PFSK-1 (cell line): ENCODE measurements around the gene HHLA2.

Source experiments
- FOXP2 ChIP-seq: optimal IDR thresholded peaks from 2 replicates; pipeline ENCODE3; 2011; ENCODE audit warnings: borderline replicate concordance, control low read depth, inconsistent platforms; ENCODE audit not compliant: insufficient read depth; ENCODE audit errors: extremely low read length, extremely low read depth
- POLR2AphosphoS5 ChIP-seq: IDR thresholded peaks from 2 replicates; pipeline ENCODE4 v1.6.1; 2012; ENCODE audit warnings: low read depth, mild to moderate bottlenecking, control low read depth, low read length, moderate library complexity
- SIN3A ChIP-seq: IDR thresholded peaks from 2 replicates; pipeline ENCODE4 v1.6.1; 2012; ENCODE audit warnings: mild to moderate bottlenecking, low read length, moderate library complexity, borderline replicate concordance; ENCODE audit not compliant: insufficient read depth
- TAF1 ChIP-seq: IDR thresholded peaks from 2 replicates; pipeline ENCODE4 v1.6.1; 2012; ENCODE audit warnings: low read length, control low read depth, borderline replicate concordance; ENCODE audit not compliant: insufficient read depth
- TF ChIP-seq, protein P1 (sequence below), 2 experiments: IDR thresholded peaks; 2 replicates each; pipeline versions ENCODE4 v1.6.1 to v1.8.0; 2011 to 2012; ENCODE audit warnings: low read depth in 2 of 2, low read length in 2 of 2, control low read depth in 1 of 2, inconsistent platforms in 1 of 2, mild to moderate bottlenecking in 1 of 2, moderate library complexity in 1 of 2; ENCODE audit not compliant: insufficient read depth in 1 of 2

HHLA2 gene

DNA sequence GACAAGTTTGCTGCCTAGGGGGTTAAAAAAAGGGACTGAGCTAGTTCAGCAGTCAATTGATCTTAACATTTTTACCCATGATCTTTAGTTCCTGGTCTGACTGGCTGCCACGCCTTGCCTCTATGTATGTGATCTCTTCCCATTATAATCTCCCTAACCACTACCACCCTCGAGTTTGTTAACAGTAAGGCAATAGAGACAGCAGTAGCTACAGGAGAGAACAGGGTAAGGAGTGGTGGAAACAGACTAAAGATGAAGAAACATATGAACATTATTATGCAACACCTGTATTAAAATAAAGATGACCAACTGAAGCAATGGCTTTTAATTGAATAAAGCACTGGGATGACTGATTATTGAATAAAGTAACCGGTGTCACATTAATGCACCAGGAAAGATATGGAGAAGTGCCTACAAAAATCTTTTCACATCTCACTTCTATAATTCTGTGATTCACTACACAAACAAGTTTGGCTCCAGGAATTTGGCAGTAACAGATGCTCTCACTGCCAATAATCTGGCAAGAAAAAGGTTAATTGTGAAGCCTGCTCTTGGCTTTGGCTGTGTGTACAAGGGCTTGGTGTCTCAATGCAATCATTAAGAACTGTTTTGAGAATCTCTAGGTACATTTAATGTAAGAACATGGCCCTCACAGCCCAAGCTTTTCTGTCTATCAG is 95.7 kb downstream of the HHLA2 start:
- TF ChIP-seq, protein P1, sequence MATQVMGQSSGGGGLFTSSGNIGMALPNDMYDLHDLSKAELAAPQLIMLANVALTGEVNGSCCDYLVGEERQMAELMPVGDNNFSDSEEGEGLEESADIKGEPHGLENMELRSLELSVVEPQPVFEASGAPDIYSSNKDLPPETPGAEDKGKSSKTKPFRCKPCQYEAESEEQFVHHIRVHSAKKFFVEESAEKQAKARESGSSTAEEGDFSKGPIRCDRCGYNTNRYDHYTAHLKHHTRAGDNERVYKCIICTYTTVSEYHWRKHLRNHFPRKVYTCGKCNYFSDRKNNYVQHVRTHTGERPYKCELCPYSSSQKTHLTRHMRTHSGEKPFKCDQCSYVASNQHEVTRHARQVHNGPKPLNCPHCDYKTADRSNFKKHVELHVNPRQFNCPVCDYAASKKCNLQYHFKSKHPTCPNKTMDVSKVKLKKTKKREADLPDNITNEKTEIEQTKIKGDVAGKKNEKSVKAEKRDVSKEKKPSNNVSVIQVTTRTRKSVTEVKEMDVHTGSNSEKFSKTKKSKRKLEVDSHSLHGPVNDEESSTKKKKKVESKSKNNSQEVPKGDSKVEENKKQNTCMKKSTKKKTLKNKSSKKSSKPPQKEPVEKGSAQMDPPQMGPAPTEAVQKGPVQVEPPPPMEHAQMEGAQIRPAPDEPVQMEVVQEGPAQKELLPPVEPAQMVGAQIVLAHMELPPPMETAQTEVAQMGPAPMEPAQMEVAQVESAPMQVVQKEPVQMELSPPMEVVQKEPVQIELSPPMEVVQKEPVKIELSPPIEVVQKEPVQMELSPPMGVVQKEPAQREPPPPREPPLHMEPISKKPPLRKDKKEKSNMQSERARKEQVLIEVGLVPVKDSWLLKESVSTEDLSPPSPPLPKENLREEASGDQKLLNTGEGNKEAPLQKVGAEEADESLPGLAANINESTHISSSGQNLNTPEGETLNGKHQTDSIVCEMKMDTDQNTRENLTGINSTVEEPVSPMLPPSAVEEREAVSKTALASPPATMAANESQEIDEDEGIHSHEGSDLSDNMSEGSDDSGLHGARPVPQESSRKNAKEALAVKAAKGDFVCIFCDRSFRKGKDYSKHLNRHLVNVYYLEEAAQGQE (IDR thresholded peaks at IDR 0.05; ENCODE audit: insufficient read depth in 1 of 2, low read depth in 2 of 2, low read length in 2 of 2), result no peak
- TF ChIP-seq SIN3A (no peak), FOXP2 (no peak), TAF1 (no peak), POLR2AphosphoS5 (no peak)

DNA sequence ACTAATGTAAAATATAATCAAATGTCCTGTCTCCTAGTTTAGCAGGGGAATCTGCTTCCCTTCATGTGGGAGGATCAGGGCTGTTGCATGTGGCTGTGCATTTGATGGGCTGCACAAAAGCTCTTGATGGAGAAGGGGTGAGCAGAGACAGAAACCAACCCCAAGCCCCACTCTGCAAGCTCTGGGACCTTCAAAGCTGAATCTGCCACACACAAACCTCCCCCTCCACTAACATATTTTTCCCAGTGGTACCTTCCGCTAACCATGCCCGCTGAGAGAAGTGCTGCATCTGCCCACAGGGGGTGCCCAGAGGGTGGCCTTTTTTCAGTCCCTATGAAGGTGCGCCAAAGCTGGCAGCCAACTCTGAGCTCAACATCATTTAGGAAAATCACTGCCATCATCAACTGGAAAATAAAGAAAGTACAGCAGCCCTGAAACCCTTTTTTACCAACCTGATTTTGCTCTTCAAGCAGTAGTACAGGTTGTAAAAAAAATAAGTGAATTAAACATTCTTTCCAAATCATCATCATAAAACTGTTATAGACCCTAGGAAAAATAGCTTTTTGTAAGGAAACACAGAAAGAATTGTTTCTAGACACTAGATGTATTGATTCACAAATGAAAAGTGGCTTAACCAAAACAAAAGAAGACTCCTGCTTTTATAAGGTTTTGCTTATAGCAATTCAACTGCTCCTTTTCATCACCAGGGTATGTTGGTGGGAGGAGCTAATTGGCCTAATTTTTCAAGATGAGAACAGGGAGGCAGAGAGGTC is 97.0 kb downstream of the HHLA2 start:
- TF ChIP-seq FOXP2 (no peak), POLR2AphosphoS5 (no peak), TAF1 (no peak), SIN3A (no peak)
- TF ChIP-seq, protein P1 (IDR thresholded peaks at IDR 0.05; ENCODE audit: insufficient read depth in 1 of 2, low read depth in 2 of 2, low read length in 2 of 2), result no peak

DNA sequence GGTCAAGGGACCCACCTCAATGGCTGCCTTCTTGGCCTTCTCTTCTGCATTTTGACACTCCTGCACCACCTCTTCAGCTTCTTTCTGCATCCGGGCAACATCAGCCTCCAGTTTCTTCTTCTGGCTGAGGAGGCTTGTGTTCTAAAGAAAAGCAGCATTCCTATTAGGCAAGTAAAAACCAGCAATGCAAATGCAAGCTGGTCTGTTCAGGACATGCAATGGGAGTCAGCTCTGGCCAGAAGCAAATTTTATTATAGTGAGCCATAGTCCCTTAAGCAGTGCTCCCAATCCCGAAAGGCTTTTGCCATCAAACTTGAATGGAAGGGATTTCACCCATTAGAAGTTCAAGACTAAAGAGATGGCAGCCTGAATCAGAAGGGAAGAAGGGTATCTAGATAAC is 97.7 kb downstream of the HHLA2 start:
- TF ChIP-seq SIN3A, result no peak
- TF ChIP-seq, protein P1 (IDR thresholded peaks at IDR 0.05; ENCODE audit: insufficient read depth in 1 of 2, low read depth in 2 of 2, low read length in 2 of 2), result no peak
- TF ChIP-seq FOXP2, result no peak
- TF ChIP-seq TAF1, result no peak
- TF ChIP-seq POLR2AphosphoS5, result no peak

DNA sequence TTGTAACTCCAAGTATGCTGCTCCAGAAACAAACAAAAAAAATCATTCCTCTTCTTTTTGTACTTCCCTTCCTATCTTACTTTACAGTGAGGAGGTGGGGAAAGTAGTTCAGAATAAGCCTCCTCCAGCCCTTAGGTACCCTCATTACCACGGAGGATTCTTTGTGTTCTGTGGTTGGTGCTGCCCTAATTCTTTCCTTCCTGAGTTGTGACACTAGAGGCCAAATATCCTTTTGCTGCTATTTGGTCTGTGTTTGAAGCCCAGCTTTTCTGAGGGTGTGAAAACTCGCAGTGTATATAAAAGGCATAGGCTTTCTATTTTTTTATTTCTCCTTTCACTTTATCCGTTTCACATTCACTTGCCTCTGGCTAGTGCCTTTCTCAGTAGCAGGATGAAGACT is 98.2 kb downstream of the HHLA2 start:
- TF ChIP-seq, protein P1 (IDR thresholded peaks at IDR 0.05; ENCODE audit: insufficient read depth in 1 of 2, low read depth in 2 of 2, low read length in 2 of 2), result no peak
- TF ChIP-seq TAF1 (no peak), SIN3A (no peak), FOXP2 (no peak), POLR2AphosphoS5 (no peak)

DNA sequence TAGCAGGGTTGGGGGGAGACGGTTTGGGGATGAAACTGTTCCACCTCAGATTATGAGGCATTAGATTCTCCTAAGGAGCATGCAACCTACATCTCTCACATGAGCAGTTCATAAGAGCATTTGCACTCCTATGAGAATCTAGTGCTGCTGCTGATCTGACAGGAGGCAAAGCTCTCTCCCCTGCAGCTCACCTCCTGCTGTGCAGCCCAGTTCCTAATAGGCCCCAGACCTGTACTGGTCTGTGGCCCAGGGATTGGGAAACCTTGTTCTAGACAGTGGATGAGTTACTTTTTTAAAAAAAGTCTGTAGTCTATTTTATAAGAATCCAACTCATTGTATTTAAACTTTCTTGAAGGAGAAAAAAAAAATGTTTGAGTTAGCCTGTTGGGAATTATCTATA is 100.0 kb downstream of the HHLA2 start:
- no peak for TF ChIP-seq POLR2AphosphoS5
- TF ChIP-seq TAF1, result no peak
- TF ChIP-seq, protein P1 (IDR thresholded peaks at IDR 0.05; ENCODE audit: insufficient read depth in 1 of 2, low read depth in 2 of 2, low read length in 2 of 2), result no peak
- TF ChIP-seq SIN3A, result no peak
- no peak for TF ChIP-seq FOXP2
